Activated CD4-positive, alpha-beta T cell treated with anti-CD3 and anti-CD28 coated beads, Interleukin-2, Interleukin-4, amounts not matched to agents 100 ng/mL and 50 ng/mL, durations not matched to agents 16 hours and 8 hours (primary cell): ENCODE results near the gene VIPR1.

Source experiments
- DNase-seq: peaks from one replicate; pipeline ENCODE4 v3.0.0-alpha.2; 2020; ENCODE audit warnings: low spot score

The VIPR1 gene

GRCh38 chr3:42502429-42503250, at the start of gene VIPR1:
VIPR1 (plus strand) TSS chr3:42502643; CDS start chr3:42502736, 93 bp downstream.
- DNase-seq = peak; percentile 76

GRCh38 chr3:42456211-42456610, 46.2 kb upstream of the VIPR1 start:
- no peak for DNase-seq

- no peak for DNase-seq
Observed at GRCh38 chr3:42459151-42459550, 43.3 kb upstream of the VIPR1 start.

GRCh38 chr3:42461762-42462161, 40.7 kb upstream of the VIPR1 start:
- no peak for DNase-seq

- no peak for DNase-seq
Observed at GRCh38 chr3:42463093-42463492, 39.4 kb upstream of the VIPR1 start.

GRCh38 chr3:42468111-42468510, 34.3 kb upstream of the VIPR1 start:
- DNase-seq = no peak

GRCh38 chr3:42472555-42472954, 29.9 kb upstream of the VIPR1 start:
- no peak for DNase-seq

GRCh38 chr3:42473083-42473932, 29.1 kb upstream of the VIPR1 start:
- no peak for DNase-seq

- DNase-seq = no peak
Observed at GRCh38 chr3:42476225-42477125, 26.0 kb upstream of the VIPR1 start.

GRCh38 chr3:42477696-42478095, 24.7 kb upstream of the VIPR1 start:
- no peak for DNase-seq

GRCh38 chr3:42478830-42479229, 23.6 kb upstream of the VIPR1 start:
- DNase-seq = no peak

- DNase-seq = no peak
Observed at GRCh38 chr3:42486814-42487565, 15.5 kb upstream of the VIPR1 start.

GRCh38 chr3:42488687-42489086, 13.8 kb upstream of the VIPR1 start:
- no peak for DNase-seq

GRCh38 chr3:42489116-42489936, 13.1 kb upstream of the VIPR1 start:
- DNase-seq = no peak

GRCh38 chr3:42489937-42490227, 12.6 kb upstream of the VIPR1 start:
- no peak for DNase-seq

- no peak for DNase-seq
Observed at GRCh38 chr3:42490243-42490642, 12.2 kb upstream of the VIPR1 start.

- DNase-seq = no peak
Observed at GRCh38 chr3:42491881-42492507, 10.4 kb upstream of the VIPR1 start.

GRCh38 chr3:42492508-42493080, 9.8 kb upstream of the VIPR1 start:
- no peak for DNase-seq

GRCh38 chr3:42493126-42493797, 9.2 kb upstream of the VIPR1 start:
- DNase-seq = no peak
